ENCODE measurements around the gene MT4. TPM values are rescaled to one million over a fixed set of nuclear protein-coding genes. Genes with fewer than 3 reads are reported as not detected.
A peak's percentile ranks its signal among the peaks of the same experiment; 100 is the strongest.

The MT4 gene
- total and polyA plus RNA-seq, 2 donors (not counting 1 experiment from before 2014, with no cell fraction given), result not detected

- Histone ChIP-seq H3K9ac (ENCODE audit: insufficient read depth, low read length) (no peak overlapping the region), H3K9me3 (ENCODE audit: control insufficient read depth, insufficient read depth, low read depth, low read length) (no peaks in the 10 kb centered on the region), H3K79me2 (ENCODE audit: control insufficient read depth, insufficient read depth, low read length) (no peaks in the 10 kb centered on the region), H4K20me1 (ENCODE audit: control insufficient read depth, extremely low read depth, insufficient read depth, low read length) (no peaks in the 10 kb centered on the region), H3K4me2 (ENCODE audit: extremely low read depth, insufficient read depth, low read length) (no peak overlapping the region), H3K4me3 (replicated peaks in 1 of 4; ENCODE audit: control extremely low read depth in 1 of 4, insufficient read depth in 1 of 4, low read depth in 3 of 4, low read length in 4 of 4) (no peak overlapping the region), H3K36me3 (ENCODE audit: control insufficient read depth, insufficient read depth, low read length) (no peaks in the 10 kb centered on the region), H3K4me1 (ENCODE audit: control insufficient read depth, extremely low read depth, insufficient read depth, low read length) (peaks cover 2% of the 10 kb centered on the region), H3K27me3 (ENCODE audit: control insufficient read depth, insufficient read depth, low read length) (peaks cover 3% of the 10 kb centered on the region), H2AFZ (ENCODE audit: low read length) (no peak overlapping the region), H3K27ac (ENCODE audit: insufficient read depth, low read length) (no peak overlapping the region)
- no peak for TF ChIP-seq EZH2 (IDR thresholded peaks at IDR 0.05; ENCODE audit: low read length, missing control alignments)
- no peak for DNase-seq (ENCODE audit: low read depth in 2 of 2)
Measured at GRCh38 chr16:56554441-56554840, 10.4 kb upstream of the MT4 start.

- Histone ChIP-seq H3K36me3 (ENCODE audit: control insufficient read depth, insufficient read depth, low read length) (no peaks in the 10 kb centered on the region), H3K79me2 (ENCODE audit: control insufficient read depth, insufficient read depth, low read length) (no peaks in the 10 kb centered on the region), H3K27me3 (ENCODE audit: control insufficient read depth, insufficient read depth, low read length) (peaks cover 3% of the 10 kb centered on the region), H4K20me1 (ENCODE audit: control insufficient read depth, extremely low read depth, insufficient read depth, low read length) (no peaks in the 10 kb centered on the region), H3K9ac (ENCODE audit: insufficient read depth, low read length) (no peak overlapping the region), H3K9me3 (ENCODE audit: control insufficient read depth, insufficient read depth, low read depth, low read length) (no peaks in the 10 kb centered on the region), H3K27ac (ENCODE audit: insufficient read depth, low read length) (no peak overlapping the region), H3K4me1 (ENCODE audit: control insufficient read depth, extremely low read depth, insufficient read depth, low read length) (peaks cover 2% of the 10 kb centered on the region), H2AFZ (ENCODE audit: low read length) (no peak overlapping the region), H3K4me2 (ENCODE audit: extremely low read depth, insufficient read depth, low read length) (no peak overlapping the region), H3K4me3 (replicated peaks in 1 of 4; ENCODE audit: control extremely low read depth in 1 of 4, insufficient read depth in 1 of 4, low read depth in 3 of 4, low read length in 4 of 4) (no peak overlapping the region)
- peak; percentile 41 to 80 for DNase-seq (ENCODE audit: low read depth in 2 of 2)
- TF ChIP-seq EZH2 (IDR thresholded peaks at IDR 0.05; ENCODE audit: low read length, missing control alignments) (no peak), CTCF (conservative IDR thresholded peaks at IDR 0.05 in 1 of 2, IDR thresholded peaks at IDR 0.05 in 1 of 2; ENCODE audit: low read depth in 1 of 2, low read length in 2 of 2) (no peak)
Measured at GRCh38 chr16:56558024-56558747, 6.7 kb upstream of the MT4 start.

GRCh38 chr16:56559109-56559508 is 5.8 kb upstream of the MT4 start:
- TF ChIP-seq EZH2 (IDR thresholded peaks at IDR 0.05; ENCODE audit: low read length, missing control alignments) (no peak), CTCF (conservative IDR thresholded peaks at IDR 0.05 in 1 of 2, IDR thresholded peaks at IDR 0.05 in 1 of 2; ENCODE audit: low read depth in 1 of 2, low read length in 2 of 2) (no peak)
- Histone ChIP-seq H3K27ac (ENCODE audit: insufficient read depth, low read length) (no peak overlapping the region), H2AFZ (ENCODE audit: low read length) (no peak overlapping the region)

More at GRCh38 chr16:56559109-56559508, 5.8 kb upstream of the MT4 start:
- peaks cover 3% of the 10 kb centered on the region for H3K27me3 ChIP-seq (ENCODE audit: control insufficient read depth, insufficient read depth, low read length)
- no peak overlapping the region for H3K9ac ChIP-seq (ENCODE audit: insufficient read depth, low read length)
- no peaks in the 10 kb centered on the region for H3K9me3 ChIP-seq (ENCODE audit: control insufficient read depth, insufficient read depth, low read depth, low read length)
- peaks cover 2% of the 10 kb centered on the region for H3K4me1 ChIP-seq (ENCODE audit: control insufficient read depth, extremely low read depth, insufficient read depth, low read length)
- no peak overlapping the region for H3K4me3 ChIP-seq (replicated peaks in 1 of 4; ENCODE audit: control extremely low read depth in 1 of 4, insufficient read depth in 1 of 4, low read depth in 3 of 4, low read length in 4 of 4)
- H3K36me3 ChIP-seq (ENCODE audit: control insufficient read depth, insufficient read depth, low read length), result no peaks in the 10 kb centered on the region
- H3K79me2 ChIP-seq (ENCODE audit: control insufficient read depth, insufficient read depth, low read length), result no peaks in the 10 kb centered on the region
- H3K4me2 ChIP-seq (ENCODE audit: extremely low read depth, insufficient read depth, low read length), result no peak overlapping the region
- DNase-seq (ENCODE audit: low read depth in 2 of 2), result no peak
- H4K20me1 ChIP-seq (ENCODE audit: control insufficient read depth, extremely low read depth, insufficient read depth, low read length), result no peaks in the 10 kb centered on the region
